Suprapubic skin (tissue), 4 donors: Measurements from ENCODE around the gene CFAP119.

Experiments
- EP300 ChIP-seq: sonication (generic); formaldehyde crosslinking; IDR thresholded peaks from one replicate; pipeline ENCODE4 v1.6.1; 2017; ENCODE audit warnings: antibody characterized with exemption
- POLR2A ChIP-seq, 2 donors: fragments of 450-650 bp; IDR thresholded peaks; one replicate each; pipeline ENCODE4 v1.6.1; 2017; ENCODE audit warnings: antibody characterized with exemption in 2 of 2, mild to moderate bottlenecking in 2 of 2, moderate library complexity in 2 of 2
- POLR2AphosphoS5 ChIP-seq, 3 donors: sonication (generic); formaldehyde crosslinking; IDR thresholded peaks; one replicate each; pipeline ENCODE4 v1.6.1; 2017; ENCODE audit warnings: antibody characterized with exemption in 3 of 3
- TF ChIP-seq, protein P1 (sequence below), 2 donors: fragments of 200-600 bp in 1 of 2; fragments of 450-650 bp in 1 of 2; sonication (generic) in 1 of 2; IDR thresholded peaks; one replicate each; pipeline ENCODE4 v1.5.1; 2016 to 2019; ENCODE audit warnings: antibody characterized with exemption in 2 of 2, mild to moderate bottlenecking in 1 of 2, moderate library complexity in 1 of 2

DNA sequence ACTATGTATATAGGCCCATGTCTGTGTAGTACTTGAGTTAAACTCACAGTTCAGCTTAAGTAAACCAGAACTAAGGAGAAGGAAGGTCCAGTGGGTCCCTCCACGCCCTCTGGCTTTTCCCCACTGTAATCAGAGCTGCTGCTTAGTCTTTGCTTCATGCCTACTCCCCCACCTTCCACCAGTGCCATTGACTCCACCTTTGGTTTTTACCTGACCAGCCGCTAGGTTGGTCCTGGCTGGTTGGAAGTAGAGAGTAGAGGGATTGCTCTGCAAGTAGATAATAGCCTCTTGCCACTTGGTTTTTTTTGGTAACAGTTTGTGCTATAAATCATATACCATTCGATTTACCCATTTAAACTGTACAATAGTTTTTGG lies 36.5 kb downstream of the CFAP119 start:
- TF ChIP-seq, protein P1, sequence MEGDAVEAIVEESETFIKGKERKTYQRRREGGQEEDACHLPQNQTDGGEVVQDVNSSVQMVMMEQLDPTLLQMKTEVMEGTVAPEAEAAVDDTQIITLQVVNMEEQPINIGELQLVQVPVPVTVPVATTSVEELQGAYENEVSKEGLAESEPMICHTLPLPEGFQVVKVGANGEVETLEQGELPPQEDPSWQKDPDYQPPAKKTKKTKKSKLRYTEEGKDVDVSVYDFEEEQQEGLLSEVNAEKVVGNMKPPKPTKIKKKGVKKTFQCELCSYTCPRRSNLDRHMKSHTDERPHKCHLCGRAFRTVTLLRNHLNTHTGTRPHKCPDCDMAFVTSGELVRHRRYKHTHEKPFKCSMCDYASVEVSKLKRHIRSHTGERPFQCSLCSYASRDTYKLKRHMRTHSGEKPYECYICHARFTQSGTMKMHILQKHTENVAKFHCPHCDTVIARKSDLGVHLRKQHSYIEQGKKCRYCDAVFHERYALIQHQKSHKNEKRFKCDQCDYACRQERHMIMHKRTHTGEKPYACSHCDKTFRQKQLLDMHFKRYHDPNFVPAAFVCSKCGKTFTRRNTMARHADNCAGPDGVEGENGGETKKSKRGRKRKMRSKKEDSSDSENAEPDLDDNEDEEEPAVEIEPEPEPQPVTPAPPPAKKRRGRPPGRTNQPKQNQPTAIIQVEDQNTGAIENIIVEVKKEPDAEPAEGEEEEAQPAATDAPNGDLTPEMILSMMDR (IDR thresholded peaks at IDR 0.05) = no peak
- TF ChIP-seq EP300 (no peak), POLR2A (IDR thresholded peaks at IDR 0.05) (no peak), POLR2AphosphoS5 (IDR thresholded peaks at IDR 0.05) (no peak)
